Stimulated activated naive CD8-positive, alpha-beta T cell treated with anti-CD3 and anti-CD28 coated beads, Interleukin-15, Interleukin-2, amounts not matched to agents 100 ng/mL and 50 ng/mL, for 24 hours (primary cell): Measurements from ENCODE around the gene RHOBTB3.

Experiments
- H3K27ac Mint-ChIP-seq: one replicate; pipeline ENCODE4 v1.8.0; 2021; ENCODE audit warnings: mild to moderate bottlenecking, mixed read lengths
- H3K27me3 Mint-ChIP-seq: one replicate; pipeline ENCODE4 v1.8.0; 2021; ENCODE audit warnings: mixed read lengths
- H3K36me3 Mint-ChIP-seq: one replicate; pipeline ENCODE4 v1.8.0; 2021; ENCODE audit warnings: low read depth, mixed read lengths
- H3K4me1 Mint-ChIP-seq: one replicate; pipeline ENCODE4 v1.8.0; 2021; ENCODE audit warnings: low read depth, mixed read lengths
- H3K4me3 Mint-ChIP-seq: one replicate; pipeline ENCODE4 v1.8.0; 2021; ENCODE audit warnings: mild to moderate bottlenecking, mixed read lengths
- H3K9me3 Mint-ChIP-seq: one replicate; pipeline ENCODE4 v1.8.0; 2021; ENCODE audit warnings: mixed read lengths

Gene RHOBTB3

DNA sequence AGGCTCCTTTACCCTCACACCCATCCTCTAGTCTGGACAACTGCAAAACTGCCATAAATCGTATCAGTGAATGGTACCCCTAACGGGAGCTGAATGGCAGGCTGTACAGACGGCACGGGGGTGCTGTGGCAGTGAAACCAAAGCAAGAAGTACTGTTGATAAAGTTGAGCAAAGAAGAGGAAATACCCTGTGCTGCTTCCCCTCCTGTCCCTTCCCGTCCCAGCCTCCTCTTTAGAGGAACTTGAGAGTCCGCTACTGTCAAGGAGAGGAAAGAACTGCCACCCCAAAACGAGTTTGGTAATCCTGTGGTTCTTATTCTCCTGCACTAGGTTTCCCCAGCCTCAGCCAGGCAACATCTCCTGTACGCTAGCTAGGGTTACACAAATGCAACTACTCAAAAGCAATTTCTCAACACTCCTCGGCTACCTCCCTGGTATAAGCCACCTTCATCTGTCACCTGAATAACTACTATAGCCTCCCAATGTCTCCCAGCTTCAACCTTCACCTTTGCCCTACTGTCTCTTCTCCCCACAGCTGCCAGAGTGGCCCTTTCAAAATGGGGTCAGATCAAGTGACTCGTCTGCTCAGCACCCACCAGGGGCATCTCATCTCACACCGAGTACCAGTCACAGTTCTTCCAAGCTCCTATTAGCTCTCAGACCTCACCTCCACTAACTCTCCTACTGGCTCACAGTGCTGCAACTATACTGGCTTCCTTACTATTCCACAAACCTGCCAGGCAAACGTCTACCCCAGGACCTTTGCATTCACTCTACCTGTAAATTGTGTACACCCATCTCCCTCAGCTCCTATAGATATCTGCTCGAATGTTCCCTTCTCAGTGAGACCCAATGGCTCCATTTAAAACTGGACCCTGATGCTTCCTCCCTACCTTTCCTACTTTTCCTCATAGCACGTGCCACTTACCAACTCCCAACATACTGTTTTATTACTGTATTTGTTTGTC, 87.3 kb downstream of the RHOBTB3 start:
- no peaks in the 10 kb centered on the region for H3K9me3 Mint-ChIP-seq
- H3K27me3 Mint-ChIP-seq, result no peaks in the 10 kb centered on the region
- H3K36me3 Mint-ChIP-seq, result peaks cover 20% of the 10 kb centered on the region
- peak overlapping the region; percentile 81 for H3K4me3 Mint-ChIP-seq
- peak overlapping the region; percentile 93 for H3K27ac Mint-ChIP-seq
- H3K4me1 Mint-ChIP-seq, result peaks cover 84% of the 10 kb centered on the region

DNA sequence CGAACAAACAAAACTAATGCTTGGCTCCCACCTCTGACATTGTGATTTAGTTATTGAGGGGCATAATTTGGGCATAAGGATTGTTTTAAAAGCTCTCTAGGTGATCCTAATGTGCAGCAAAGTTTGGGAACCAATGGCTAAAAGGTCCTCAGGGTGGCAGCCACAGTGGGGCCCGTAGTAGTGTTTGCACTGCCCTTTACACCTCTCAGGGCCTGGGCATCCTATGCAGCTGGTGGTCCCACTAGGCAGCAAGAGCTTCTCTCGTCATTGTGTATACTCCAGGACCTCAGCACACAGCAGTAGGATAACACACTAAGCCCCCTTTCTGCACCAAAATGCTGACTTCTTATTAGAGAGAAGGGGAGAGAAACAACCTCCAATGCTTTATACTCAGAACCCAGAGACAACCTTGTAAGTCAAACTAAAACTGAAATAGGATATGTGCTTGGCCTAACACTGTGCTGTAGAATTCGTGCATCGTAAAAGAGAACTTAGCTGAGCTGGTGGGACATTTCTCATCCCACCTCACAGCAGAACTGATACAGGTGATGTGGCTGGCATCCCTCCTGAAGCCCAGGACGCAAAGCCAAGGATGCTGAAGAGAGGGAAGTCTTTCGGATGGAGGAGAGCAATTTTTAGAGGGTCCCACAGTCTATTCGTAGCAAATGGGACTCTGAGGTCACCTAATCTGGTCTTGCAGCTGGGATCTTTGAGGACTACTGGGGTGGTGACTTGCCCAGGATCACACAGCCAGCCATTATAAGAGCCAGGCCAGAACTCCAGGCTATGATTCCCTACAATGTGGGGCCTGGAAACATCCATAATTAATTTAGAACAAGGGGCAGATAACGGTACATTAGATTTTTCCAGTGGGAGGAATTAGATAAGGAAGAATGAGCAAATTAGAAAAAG, 90.2 kb downstream of the RHOBTB3 start:
- Mint-ChIP-seq H3K27me3 (no peaks in the 10 kb centered on the region), H3K4me3 (peak overlapping the region; percentile 93), H3K36me3 (peaks cover 4% of the 10 kb centered on the region), H3K9me3 (no peaks in the 10 kb centered on the region), H3K27ac (peak overlapping the region; percentile 93), H3K4me1 (peaks cover 85% of the 10 kb centered on the region)

DNA sequence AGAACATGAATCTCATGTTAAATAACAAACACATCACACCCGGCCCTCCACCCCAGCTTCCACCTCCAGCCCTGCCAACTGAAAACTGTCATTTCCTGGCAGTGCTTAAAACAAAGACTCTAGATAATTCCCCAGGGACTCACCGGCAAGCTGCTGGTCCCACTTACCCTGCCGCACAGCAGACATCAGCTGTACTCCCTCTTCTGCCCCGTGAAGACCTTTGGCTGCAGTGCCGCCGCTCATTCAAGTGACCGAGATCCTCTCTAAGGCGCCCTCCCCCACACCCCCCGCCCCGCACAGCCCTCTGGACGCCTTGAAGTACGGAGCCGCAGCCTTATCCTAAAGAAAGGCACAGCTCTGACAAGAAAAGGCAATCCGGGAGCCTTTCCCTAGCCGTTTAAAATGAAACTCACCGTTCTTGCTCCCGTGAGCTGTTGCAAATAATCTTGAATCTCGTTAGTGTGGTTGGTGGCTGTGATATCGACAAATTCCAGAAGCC, 91.0 kb downstream of the RHOBTB3 start:
- Mint-ChIP-seq H3K9me3 (no peaks in the 10 kb centered on the region), H3K4me3 (peak overlapping the region; percentile 93), H3K27me3 (no peaks in the 10 kb centered on the region), H3K4me1 (peaks cover 78% of the 10 kb centered on the region), H3K36me3 (no peaks in the 10 kb centered on the region), H3K27ac (peak overlapping the region; percentile 93)

DNA sequence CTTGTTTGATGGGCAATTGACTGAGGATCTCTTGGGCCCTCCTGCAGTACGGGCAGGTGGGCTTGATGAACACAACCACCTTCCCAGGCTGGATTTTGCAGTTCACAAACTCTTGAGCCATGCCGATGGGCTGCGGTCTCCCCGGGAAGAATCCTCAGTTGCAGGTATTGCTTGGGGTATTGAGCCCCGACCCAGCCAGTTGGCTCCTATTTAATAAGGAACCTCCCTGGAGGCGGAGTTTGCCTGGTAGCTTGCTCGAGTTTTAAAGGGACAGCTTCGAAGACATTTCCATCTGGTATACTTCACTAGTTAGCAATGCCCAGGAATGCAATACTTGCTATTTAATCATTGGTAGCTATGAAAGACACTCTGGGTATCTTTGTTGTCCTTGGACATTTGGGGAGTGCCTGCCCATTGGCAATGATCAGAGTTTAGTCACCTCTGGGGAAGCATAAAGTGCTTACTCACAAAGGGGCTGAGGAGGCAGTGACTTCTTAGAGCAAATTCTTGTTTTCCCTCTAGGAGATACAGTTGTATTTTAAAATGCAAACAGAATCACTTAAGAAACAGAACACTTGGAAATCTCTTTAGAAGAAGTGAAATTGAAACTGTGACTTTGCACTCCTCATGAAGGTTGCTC, 91.5 kb downstream of the RHOBTB3 start, which contains the start of gene GLRX:
Gene GLRX, minus strand, starts transcription at position 185 of the 640 bp plus-strand sequence. Its CDS starts 64 bp downstream, at position 121.
- H3K4me3 Mint-ChIP-seq, result peak within 1 kb of the TSS; percentile 93
- peaks cover 78% of the 10 kb centered on the region for H3K4me1 Mint-ChIP-seq
- H3K27ac Mint-ChIP-seq, result peak within 1 kb of the TSS; percentile 93
- no peaks in the 10 kb centered on the region for H3K9me3 Mint-ChIP-seq
- no peaks in the 10 kb centered on the region for H3K27me3 Mint-ChIP-seq
- no peaks in the 10 kb centered on the region for H3K36me3 Mint-ChIP-seq

DNA sequence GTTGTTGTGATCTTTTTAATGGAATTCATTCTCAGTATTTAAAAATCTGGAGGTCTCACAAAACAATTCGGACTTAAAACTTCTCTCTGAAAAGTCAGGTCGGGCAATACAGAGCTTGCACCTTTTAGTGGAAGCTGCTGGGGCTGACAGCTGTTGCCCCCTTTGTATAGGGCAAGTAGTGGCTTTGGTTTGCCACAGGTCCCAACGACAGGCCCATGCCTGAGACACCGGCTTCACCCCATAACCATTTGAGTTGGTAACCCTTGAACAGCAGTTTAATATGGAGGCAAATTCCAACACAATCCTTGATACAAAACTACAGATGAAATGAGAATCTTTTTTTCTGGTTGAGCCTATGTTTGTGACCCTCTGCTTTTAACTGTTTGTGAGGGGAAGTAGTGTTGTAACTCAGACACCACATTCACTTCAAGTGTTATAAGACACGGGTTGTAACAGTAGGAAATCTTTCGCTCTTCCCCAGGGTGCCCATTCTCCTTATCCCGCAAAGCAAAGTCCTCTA, 92.1 kb downstream of the RHOBTB3 start:
- H3K4me3 Mint-ChIP-seq, result peak overlapping the region; percentile 93
- H3K9me3 Mint-ChIP-seq, result no peaks in the 10 kb centered on the region
- no peaks in the 10 kb centered on the region for H3K27me3 Mint-ChIP-seq
- peaks cover 71% of the 10 kb centered on the region for H3K4me1 Mint-ChIP-seq
- no peaks in the 10 kb centered on the region for H3K36me3 Mint-ChIP-seq
- peak overlapping the region; percentile 93 for H3K27ac Mint-ChIP-seq

DNA sequence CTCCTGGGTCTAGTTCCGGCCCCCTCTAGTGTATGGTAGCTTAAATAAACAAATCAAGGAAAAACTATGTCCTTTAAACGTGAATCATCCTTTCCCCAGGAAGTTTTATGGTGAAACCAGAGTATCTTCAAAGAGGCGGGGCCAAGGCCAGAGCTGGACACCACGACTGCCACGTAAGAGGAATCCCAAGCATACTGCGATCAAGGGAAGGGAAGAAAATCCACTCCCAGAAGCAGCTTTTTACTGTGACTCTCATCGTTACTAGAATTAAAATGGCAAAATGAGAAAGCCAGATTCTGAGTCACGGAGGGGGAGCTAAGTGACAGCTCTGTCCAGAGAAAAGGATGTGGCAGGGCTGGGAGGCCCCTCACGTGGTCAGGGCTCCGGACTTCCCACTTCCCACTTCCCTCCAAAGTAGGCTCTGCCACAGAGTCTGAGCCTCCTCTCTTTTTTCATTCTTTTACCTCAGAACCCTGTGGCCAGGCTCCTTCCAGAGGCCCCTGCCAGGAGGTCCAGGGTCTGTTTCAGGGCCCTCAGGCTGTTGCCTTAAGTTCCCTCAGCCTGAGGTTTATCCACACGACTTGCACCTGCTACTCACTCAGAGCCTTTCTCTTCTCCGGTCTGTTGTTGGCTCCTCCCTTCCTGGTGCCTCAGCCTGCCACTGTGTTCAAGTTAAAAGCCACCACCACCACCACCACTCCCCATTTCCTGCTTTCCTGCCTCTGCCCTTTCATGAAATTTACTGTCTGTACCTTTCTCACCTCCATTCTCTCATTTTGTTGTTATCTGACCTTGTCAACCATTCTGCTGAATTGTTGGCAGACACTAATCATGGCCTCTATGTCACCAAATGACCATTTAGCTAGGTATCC, 92.8 kb downstream of the RHOBTB3 start:
- Mint-ChIP-seq H3K27me3 (no peaks in the 10 kb centered on the region), H3K9me3 (no peaks in the 10 kb centered on the region), H3K4me3 (peak overlapping the region; percentile 93), H3K36me3 (no peaks in the 10 kb centered on the region), H3K27ac (peak overlapping the region; percentile 93), H3K4me1 (peaks cover 64% of the 10 kb centered on the region)

DNA sequence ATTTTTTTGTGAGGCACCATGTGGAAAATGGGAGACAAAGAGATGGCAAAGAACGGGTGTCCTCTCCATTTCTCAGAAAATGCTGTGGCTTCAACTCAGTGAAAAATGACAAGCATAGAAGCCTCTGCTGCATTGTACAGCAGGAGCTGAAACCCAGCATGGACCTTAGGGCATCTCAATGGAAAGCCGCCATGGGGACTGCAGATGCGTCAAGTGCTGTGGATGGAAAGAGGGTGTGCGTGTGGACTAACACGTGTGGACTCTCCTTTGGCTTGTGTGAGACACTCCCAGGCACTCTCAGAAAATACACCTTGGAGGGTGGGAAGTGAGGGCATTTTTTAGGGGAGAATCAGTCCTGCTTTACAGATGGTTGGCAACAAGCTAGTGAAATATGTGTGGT, 93.6 kb downstream of the RHOBTB3 start:
- peaks cover 59% of the 10 kb centered on the region for H3K4me1 Mint-ChIP-seq

DNA sequence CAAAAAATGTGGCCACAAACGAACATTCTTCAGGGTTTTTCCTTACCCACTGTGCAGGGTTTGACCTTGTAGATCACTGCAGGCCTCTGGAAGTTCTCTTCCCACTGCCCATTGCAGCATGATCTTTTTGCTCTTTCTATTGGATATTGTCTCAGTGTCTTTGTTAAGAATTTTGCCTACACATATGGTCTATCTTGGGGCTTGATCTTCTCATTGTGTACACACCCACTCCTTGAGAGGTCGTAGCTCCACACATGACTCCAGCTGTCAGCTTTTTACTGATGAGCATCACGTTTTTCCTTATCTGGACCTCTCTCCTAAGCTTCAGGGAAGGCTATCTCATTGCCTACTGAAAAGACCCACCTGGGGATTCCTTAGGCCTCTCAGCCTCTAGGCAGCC, 94.4 kb downstream of the RHOBTB3 start:
- Mint-ChIP-seq H3K27ac (no peak overlapping the region), H3K4me3 (no peak overlapping the region), H3K4me1 (peaks cover 54% of the 10 kb centered on the region), H3K27me3 (no peaks in the 10 kb centered on the region), H3K36me3 (no peaks in the 10 kb centered on the region), H3K9me3 (no peaks in the 10 kb centered on the region)

More for the DNA sequence above, 93.6 kb downstream of the RHOBTB3 start:
- peak overlapping the region; percentile 93 for H3K27ac Mint-ChIP-seq
- H3K4me3 Mint-ChIP-seq, result peak overlapping the region; percentile 93
- H3K27me3 Mint-ChIP-seq, result no peaks in the 10 kb centered on the region
- H3K36me3 Mint-ChIP-seq, result no peaks in the 10 kb centered on the region
- H3K9me3 Mint-ChIP-seq, result no peaks in the 10 kb centered on the region

DNA sequence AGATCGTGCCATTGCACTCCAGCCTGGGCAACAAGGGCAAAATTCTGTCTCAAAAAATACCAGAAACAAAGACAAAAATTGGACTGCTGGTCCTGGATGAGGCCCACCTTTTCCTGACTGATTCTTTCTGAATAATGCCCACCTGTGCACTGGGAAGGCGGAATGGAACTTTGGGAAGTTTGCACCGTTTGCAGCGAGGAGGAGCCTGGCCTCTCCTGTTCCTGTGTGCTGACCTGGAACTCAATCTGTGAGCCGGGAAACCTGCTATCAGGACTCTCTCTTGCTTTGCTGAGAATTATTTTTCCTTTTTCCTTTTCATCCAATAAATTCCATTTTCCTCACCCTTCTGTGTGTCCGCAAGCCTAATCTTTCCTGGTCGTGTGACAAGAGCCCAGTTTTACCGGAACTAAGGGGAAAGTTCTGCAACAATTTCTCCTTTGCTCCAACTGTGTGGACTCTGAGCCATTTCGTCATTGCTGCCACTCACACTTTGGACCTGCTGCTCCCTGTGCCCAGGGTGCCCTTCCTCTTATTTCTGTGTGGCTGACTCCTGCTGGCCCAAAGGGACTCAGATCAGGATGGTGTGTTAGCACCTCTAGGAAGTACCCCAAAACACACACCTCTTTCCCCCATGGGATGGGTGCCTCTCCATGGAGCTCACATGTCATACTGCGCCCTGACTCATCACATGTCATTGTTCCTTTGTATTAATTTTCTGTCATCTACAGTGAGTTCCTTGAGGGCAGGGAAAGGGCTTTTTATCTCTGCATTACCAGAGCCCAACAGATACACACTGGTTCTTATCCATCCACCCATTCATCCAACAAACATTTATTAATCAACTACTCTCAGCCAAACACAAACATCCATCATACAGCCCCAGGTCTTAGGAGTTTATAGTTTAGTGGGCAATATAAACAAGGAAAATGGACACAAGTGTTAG, 96.1 kb downstream of the RHOBTB3 start:
- Mint-ChIP-seq H3K4me1 (peaks cover 39% of the 10 kb centered on the region), H3K27me3 (no peaks in the 10 kb centered on the region), H3K9me3 (no peaks in the 10 kb centered on the region), H3K27ac (no peak overlapping the region), H3K36me3 (no peaks in the 10 kb centered on the region), H3K4me3 (no peak overlapping the region)

DNA sequence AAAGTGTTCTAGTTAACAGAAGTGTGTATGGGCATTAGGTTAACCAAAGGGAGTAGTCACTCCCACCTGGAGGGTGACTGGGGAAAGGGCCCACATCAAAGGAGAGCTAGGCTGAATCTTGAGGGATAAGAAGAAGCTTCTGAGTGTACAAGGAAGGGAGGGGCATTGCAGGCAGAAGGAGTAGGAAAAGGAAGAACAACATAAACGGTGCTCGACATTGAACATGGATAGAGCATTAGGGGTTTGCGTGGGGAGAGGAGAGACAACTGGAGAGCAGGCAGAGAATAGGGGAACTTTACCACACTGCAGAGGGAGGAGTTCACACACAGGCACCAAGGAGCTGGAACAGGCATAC, 96.7 kb downstream of the RHOBTB3 start:
- no peaks in the 10 kb centered on the region for H3K9me3 Mint-ChIP-seq
- H3K4me3 Mint-ChIP-seq, result no peak overlapping the region
- H3K36me3 Mint-ChIP-seq, result no peaks in the 10 kb centered on the region
- no peaks in the 10 kb centered on the region for H3K27me3 Mint-ChIP-seq
- no peak overlapping the region for H3K27ac Mint-ChIP-seq
- peaks cover 39% of the 10 kb centered on the region for H3K4me1 Mint-ChIP-seq

DNA sequence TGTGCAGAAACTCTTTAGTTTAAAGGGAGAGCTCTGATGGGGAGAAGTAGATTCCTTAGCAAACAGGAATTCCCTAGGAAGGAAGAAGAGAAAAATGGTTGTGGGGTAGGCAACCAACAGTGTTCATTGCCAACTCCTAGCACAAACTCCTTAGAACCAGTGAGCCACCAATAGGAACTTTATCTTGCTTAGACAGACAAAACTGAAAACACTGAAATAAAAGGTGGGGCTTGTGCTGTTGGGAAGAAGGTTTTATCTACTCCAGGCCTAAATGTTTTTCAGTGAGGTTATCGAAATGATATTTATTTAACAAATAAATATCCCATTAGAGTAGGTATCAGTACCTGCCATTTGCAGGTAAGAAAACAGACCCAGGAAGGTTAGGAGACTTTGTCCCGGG, 99.1 kb downstream of the RHOBTB3 start:
- no peaks in the 10 kb centered on the region for H3K9me3 Mint-ChIP-seq
- H3K36me3 Mint-ChIP-seq, result no peaks in the 10 kb centered on the region
- peaks cover 33% of the 10 kb centered on the region for H3K4me1 Mint-ChIP-seq
- H3K27me3 Mint-ChIP-seq, result no peaks in the 10 kb centered on the region
- H3K4me3 Mint-ChIP-seq, result no peak overlapping the region
- no peak overlapping the region for H3K27ac Mint-ChIP-seq

DNA sequence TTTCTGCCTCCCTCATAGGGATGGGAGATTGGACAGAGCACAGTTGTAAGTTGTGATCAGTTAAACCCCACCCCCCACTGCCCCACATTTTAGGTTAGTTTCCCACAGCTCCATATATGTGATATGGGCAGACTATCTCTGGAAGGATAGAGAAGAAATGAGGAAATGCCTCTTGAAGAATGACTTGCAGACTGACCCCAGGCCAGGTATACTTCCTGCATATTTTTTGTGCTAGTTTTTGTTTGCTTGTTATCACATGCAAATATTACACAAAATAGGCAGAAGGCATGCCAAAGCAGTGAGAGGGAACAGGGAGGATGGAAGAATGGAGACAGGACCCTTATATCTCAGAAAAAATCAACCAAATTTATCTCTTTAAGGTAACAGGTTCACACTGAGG, 101.5 kb downstream of the RHOBTB3 start:
- H3K4me1 Mint-ChIP-seq, result peaks cover 41% of the 10 kb centered on the region
- no peak overlapping the region for H3K4me3 Mint-ChIP-seq
- no peak overlapping the region for H3K27ac Mint-ChIP-seq
- H3K36me3 Mint-ChIP-seq, result no peaks in the 10 kb centered on the region
- H3K27me3 Mint-ChIP-seq, result no peaks in the 10 kb centered on the region
- no peaks in the 10 kb centered on the region for H3K9me3 Mint-ChIP-seq
